Smooth muscle cell (in vitro differentiated cells): ENCODE results near the gene XPNPEP2. TPM values are rescaled to one million over a fixed set of nuclear protein-coding genes. Genes with fewer than 3 reads are reported as not detected.

Experiments
- DNase-seq: peaks from one replicate; lab custom pipeline; 2025; ENCODE audit not compliant: unreplicated experiment; lab: John Stamatoyannopoulos, UW
- H2AFZ ChIP-seq: fragments of 200-600 bp; sonication (generic); 2 replicates; pipeline ENCODE4 v1.6.0; 2016; ENCODE audit warnings: antibody characterized with exemption, low read depth, mild to moderate bottlenecking
- H3F3A ChIP-seq: fragments of 200-600 bp; sonication (generic); 2 replicates; pipeline ENCODE4 v1.6.0; 2017; ENCODE audit warnings: antibody characterized with exemption, low read depth
- H3K27ac ChIP-seq: fragments of 200-600 bp; sonication (generic); 2 replicates; pipeline ENCODE4 v1.5.1; 2016; ENCODE audit warnings: low read depth, mild to moderate bottlenecking
- H3K27me3 ChIP-seq: fragments of 200-600 bp; sonication (generic); 2 replicates; pipeline ENCODE4 v1.6.1; 2016; ENCODE audit warnings: low read depth, mild to moderate bottlenecking
- H3K36me3 ChIP-seq: fragments of 200-600 bp; sonication (generic); 2 replicates; pipeline ENCODE4 v1.5.1; 2016; ENCODE audit warnings: low read depth
- H3K4me1 ChIP-seq: fragments of 200-600 bp; sonication (generic); 2 replicates; pipeline ENCODE4 v1.5.1; 2016; ENCODE audit warnings: low read depth
- H3K4me2 ChIP-seq: fragments of 200-600 bp; sonication (generic); 2 replicates; pipeline ENCODE4 v1.6.0; 2016; ENCODE audit warnings: mild to moderate bottlenecking
- H3K4me3 ChIP-seq: fragments of 200-600 bp; sonication (generic); 2 replicates; pipeline ENCODE4 v1.5.1; 2016; ENCODE audit warnings: mild to moderate bottlenecking
- H3K79me2 ChIP-seq: fragments of 200-600 bp; sonication (generic); 2 replicates; pipeline ENCODE4 v1.6.0; 2016; ENCODE audit warnings: low read depth, mild to moderate bottlenecking
- H3K9ac ChIP-seq: fragments of 200-600 bp; sonication (generic); 2 replicates; pipeline ENCODE4 v1.6.0; 2016; ENCODE audit warnings: low read depth
- H3K9me3 ChIP-seq: fragments of 200-600 bp; sonication (generic); replicated peaks from 2 replicates; pipeline ENCODE4 v1.5.1; 2016; ENCODE audit warnings: low read depth
- H4K20me1 ChIP-seq: fragments of 200-600 bp; sonication (generic); 2 replicates; pipeline ENCODE4 v1.6.0; 2016; ENCODE audit warnings: low read depth
- CTCF ChIP-seq: fragments of 200-600 bp; sonication (generic); IDR thresholded peaks from 2 replicates; pipeline ENCODE4 v1.5.1; 2017; ENCODE audit warnings: borderline replicate concordance, mild to moderate bottlenecking, antibody characterized with exemption; ENCODE audit not compliant: insufficient read depth, poor library complexity, severe bottlenecking
- WGBS: methylation state at CpG from one replicate; pipeline ENCODE4 v1.1.7; 2016; ENCODE audit warnings: low lambda C conversion rate; 5-methylcytosine and 5-hydroxymethylcytosine counted together
- polyA plus RNA-seq: library from polyadenylated mRNA; unstranded; fragments of >200 nt; fragmentation: Nextera tagmentation; extraction: Ambion mirVana; gene quantifications from 2 replicates; pipeline ENCODE4 v1.2.1, GENCODE V29; 2016
- total RNA-seq: library from RNA; depleted of rRNA; stranded (reverse); fragments of >200 nt; gene quantifications from 2 replicates; pipeline ENCODE4 v1.2.3, GENCODE V29; 2014

Gene XPNPEP2
- total and polyA plus RNA-seq, 2 experiments from 2014 or later = 0.09 to 0.13 TPM

GRCh38 chrX:129749069-129749468 is 10.3 kb downstream of the XPNPEP2 start:
- Histone ChIP-seq H3K4me2 (no peak overlapping the region), H3F3A (no peaks in the 10 kb centered on the region), H3K27ac (no peak overlapping the region), H3K79me2 (no peaks in the 10 kb centered on the region), H3K36me3 (no peaks in the 10 kb centered on the region), H3K9ac (no peak overlapping the region), H4K20me1 (no peaks in the 10 kb centered on the region), H3K9me3 (no peaks in the 10 kb centered on the region), H3K4me1 (no peaks in the 10 kb centered on the region), H2AFZ (no peak overlapping the region), H3K4me3 (no peak overlapping the region), H3K27me3 (no peaks in the 10 kb centered on the region)
- DNase-seq = no peak
- 76% methylated on average over 2 of the region's 2 CpGs for WGBS
- no peak for TF ChIP-seq CTCF

GRCh38 chrX:129750971-129751370 is 12.2 kb downstream of the XPNPEP2 start:
- TF ChIP-seq CTCF = no peak
- WGBS = 79% methylated on average over 8 of the region's 8 CpGs
- no peaks in the 10 kb centered on the region for H3K79me2 ChIP-seq
- no peak overlapping the region for H3K4me2 ChIP-seq
- no peaks in the 10 kb centered on the region for H3K36me3 ChIP-seq
- H4K20me1 ChIP-seq = no peaks in the 10 kb centered on the region
- no peak overlapping the region for H2AFZ ChIP-seq
- DNase-seq = no peak
- H3F3A ChIP-seq = no peaks in the 10 kb centered on the region
- H3K4me1 ChIP-seq = no peaks in the 10 kb centered on the region
- H3K4me3 ChIP-seq = no peak overlapping the region
- H3K9ac ChIP-seq = no peak overlapping the region
- no peaks in the 10 kb centered on the region for H3K27me3 ChIP-seq
- no peak overlapping the region for H3K27ac ChIP-seq
- H3K9me3 ChIP-seq = no peaks in the 10 kb centered on the region

GRCh38 chrX:129754056-129755024 is 15.6 kb downstream of the XPNPEP2 start:
- Histone ChIP-seq H3K4me2 (no peak overlapping the region), H3K79me2 (no peaks in the 10 kb centered on the region), H3K9ac (no peak overlapping the region), H3K9me3 (no peaks in the 10 kb centered on the region), H2AFZ (no peak overlapping the region), H3K36me3 (no peaks in the 10 kb centered on the region), H3K4me1 (no peaks in the 10 kb centered on the region), H3F3A (no peaks in the 10 kb centered on the region), H3K4me3 (no peak overlapping the region), H4K20me1 (no peaks in the 10 kb centered on the region), H3K27ac (no peak overlapping the region), H3K27me3 (no peaks in the 10 kb centered on the region)
- peak; percentile 27 for TF ChIP-seq CTCF
- 61% methylated on average over 22 of the region's 22 CpGs for WGBS
- no peak for DNase-seq
